ENCODE results near the gene ARGLU1. TPM values are rescaled to one million over a fixed set of nuclear protein-coding genes. Genes with fewer than 3 reads are reported as not detected.

ARGLU1 gene
- total RNA-seq, 1 experiment from 2014 or later: 115 TPM

DNA sequence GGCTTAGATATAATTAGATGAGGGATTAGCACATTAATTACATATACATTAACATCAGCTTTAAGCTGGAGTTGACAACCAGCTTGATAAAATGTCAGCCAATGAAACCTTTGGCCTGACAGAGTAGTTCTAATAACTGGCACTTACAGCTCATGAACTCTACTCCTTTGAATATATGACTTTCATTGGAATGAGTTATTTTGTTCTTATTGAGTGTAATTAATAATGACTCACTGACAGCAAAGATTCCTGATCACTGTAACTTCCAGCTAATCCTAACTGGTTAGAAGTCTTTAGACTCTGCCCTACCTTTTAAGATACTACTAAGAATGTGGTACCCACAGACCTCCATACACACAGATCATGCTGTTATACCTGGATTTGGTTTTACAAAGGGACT, 73.4 kb downstream of the ARGLU1 start:
- CTCF ChIA-PET: interaction anchor here (1.1 kb wide), 1 partner anchor 13 kb away, joined by 3 read pairs; no protein-coding TSS in a partner anchor
- ATAC-seq (no peak), DNase-seq (ENCODE audit: low spot score) (no peak)
- H3K27ac Mint-ChIP-seq: no peak overlapping the region
- H3K36me3 Mint-ChIP-seq: peaks cover 34% of the 10 kb centered on the region
- no peaks in the 10 kb centered on the region for H3K9me3 Mint-ChIP-seq
- no peak overlapping the region for H3K4me3 Mint-ChIP-seq
- TF ChIP-seq JAZF1 (CRISPR knock-in tag; IDR thresholded peaks at IDR 0.05) (no peak), NR1H2 (CRISPR knock-in tag; IDR thresholded peaks at IDR 0.05) (no peak), HMGA2 (CRISPR knock-in tag; IDR thresholded peaks at IDR 0.05) (no peak), FOXP1 (CRISPR knock-in tag; IDR thresholded peaks at IDR 0.05; ENCODE audit: borderline replicate concordance) (no peak), FOXK1 (CRISPR knock-in tag; IDR thresholded peaks at IDR 0.05) (no peak), TP53 (CRISPR knock-in tag; IDR thresholded peaks at IDR 0.05) (no peak), MXD4 (CRISPR knock-in tag; IDR thresholded peaks at IDR 0.05; ENCODE audit: borderline replicate concordance) (no peak), ZNF396 (CRISPR knock-in tag; IDR thresholded peaks at IDR 0.05; ENCODE audit: borderline replicate concordance) (no peak), ZNF232 (CRISPR knock-in tag; IDR thresholded peaks at IDR 0.05) (no peak), RORB (CRISPR knock-in tag; IDR thresholded peaks at IDR 0.05) (no peak)
- TF ChIP-seq, protein P1, sequence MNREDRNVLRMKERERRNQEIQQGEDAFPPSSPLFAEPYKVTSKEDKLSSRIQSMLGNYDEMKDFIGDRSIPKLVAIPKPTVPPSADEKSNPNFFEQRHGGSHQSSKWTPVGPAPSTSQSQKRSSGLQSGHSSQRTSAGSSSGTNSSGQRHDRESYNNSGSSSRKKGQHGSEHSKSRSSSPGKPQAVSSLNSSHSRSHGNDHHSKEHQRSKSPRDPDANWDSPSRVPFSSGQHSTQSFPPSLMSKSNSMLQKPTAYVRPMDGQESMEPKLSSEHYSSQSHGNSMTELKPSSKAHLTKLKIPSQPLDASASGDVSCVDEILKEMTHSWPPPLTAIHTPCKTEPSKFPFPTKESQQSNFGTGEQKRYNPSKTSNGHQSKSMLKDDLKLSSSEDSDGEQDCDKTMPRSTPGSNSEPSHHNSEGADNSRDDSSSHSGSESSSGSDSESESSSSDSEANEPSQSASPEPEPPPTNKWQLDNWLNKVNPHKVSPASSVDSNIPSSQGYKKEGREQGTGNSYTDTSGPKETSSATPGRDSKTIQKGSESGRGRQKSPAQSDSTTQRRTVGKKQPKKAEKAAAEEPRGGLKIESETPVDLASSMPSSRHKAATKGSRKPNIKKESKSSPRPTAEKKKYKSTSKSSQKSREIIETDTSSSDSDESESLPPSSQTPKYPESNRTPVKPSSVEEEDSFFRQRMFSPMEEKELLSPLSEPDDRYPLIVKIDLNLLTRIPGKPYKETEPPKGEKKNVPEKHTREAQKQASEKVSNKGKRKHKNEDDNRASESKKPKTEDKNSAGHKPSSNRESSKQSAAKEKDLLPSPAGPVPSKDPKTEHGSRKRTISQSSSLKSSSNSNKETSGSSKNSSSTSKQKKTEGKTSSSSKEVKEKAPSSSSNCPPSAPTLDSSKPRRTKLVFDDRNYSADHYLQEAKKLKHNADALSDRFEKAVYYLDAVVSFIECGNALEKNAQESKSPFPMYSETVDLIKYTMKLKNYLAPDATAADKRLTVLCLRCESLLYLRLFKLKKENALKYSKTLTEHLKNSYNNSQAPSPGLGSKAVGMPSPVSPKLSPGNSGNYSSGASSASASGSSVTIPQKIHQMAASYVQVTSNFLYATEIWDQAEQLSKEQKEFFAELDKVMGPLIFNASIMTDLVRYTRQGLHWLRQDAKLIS (CRISPR knock-in tag; IDR thresholded peaks at IDR 0.05; ENCODE audit: borderline replicate concordance): no peak
- TF ChIP-seq, protein P2, sequence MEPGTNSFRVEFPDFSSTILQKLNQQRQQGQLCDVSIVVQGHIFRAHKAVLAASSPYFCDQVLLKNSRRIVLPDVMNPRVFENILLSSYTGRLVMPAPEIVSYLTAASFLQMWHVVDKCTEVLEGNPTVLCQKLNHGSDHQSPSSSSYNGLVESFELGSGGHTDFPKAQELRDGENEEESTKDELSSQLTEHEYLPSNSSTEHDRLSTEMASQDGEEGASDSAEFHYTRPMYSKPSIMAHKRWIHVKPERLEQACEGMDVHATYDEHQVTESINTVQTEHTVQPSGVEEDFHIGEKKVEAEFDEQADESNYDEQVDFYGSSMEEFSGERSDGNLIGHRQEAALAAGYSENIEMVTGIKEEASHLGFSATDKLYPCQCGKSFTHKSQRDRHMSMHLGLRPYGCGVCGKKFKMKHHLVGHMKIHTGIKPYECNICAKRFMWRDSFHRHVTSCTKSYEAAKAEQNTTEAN (CRISPR knock-in tag; IDR thresholded peaks at IDR 0.05): no peak
- TF ChIP-seq, protein P3, sequence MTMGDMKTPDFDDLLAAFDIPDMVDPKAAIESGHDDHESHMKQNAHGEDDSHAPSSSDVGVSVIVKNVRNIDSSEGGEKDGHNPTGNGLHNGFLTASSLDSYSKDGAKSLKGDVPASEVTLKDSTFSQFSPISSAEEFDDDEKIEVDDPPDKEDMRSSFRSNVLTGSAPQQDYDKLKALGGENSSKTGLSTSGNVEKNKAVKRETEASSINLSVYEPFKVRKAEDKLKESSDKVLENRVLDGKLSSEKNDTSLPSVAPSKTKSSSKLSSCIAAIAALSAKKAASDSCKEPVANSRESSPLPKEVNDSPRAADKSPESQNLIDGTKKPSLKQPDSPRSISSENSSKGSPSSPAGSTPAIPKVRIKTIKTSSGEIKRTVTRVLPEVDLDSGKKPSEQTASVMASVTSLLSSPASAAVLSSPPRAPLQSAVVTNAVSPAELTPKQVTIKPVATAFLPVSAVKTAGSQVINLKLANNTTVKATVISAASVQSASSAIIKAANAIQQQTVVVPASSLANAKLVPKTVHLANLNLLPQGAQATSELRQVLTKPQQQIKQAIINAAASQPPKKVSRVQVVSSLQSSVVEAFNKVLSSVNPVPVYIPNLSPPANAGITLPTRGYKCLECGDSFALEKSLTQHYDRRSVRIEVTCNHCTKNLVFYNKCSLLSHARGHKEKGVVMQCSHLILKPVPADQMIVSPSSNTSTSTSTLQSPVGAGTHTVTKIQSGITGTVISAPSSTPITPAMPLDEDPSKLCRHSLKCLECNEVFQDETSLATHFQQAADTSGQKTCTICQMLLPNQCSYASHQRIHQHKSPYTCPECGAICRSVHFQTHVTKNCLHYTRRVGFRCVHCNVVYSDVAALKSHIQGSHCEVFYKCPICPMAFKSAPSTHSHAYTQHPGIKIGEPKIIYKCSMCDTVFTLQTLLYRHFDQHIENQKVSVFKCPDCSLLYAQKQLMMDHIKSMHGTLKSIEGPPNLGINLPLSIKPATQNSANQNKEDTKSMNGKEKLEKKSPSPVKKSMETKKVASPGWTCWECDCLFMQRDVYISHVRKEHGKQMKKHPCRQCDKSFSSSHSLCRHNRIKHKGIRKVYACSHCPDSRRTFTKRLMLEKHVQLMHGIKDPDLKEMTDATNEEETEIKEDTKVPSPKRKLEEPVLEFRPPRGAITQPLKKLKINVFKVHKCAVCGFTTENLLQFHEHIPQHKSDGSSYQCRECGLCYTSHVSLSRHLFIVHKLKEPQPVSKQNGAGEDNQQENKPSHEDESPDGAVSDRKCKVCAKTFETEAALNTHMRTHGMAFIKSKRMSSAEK (CRISPR knock-in tag; IDR thresholded peaks at IDR 0.05; ENCODE audit: borderline replicate concordance): no peak
- H3K4me1 Mint-ChIP-seq: peaks cover 47% of the 10 kb centered on the region
- POLR2A ChIA-PET: no interaction called here
- H3K27me3 Mint-ChIP-seq (ENCODE audit: low read depth): no peaks in the 10 kb centered on the region

DNA sequence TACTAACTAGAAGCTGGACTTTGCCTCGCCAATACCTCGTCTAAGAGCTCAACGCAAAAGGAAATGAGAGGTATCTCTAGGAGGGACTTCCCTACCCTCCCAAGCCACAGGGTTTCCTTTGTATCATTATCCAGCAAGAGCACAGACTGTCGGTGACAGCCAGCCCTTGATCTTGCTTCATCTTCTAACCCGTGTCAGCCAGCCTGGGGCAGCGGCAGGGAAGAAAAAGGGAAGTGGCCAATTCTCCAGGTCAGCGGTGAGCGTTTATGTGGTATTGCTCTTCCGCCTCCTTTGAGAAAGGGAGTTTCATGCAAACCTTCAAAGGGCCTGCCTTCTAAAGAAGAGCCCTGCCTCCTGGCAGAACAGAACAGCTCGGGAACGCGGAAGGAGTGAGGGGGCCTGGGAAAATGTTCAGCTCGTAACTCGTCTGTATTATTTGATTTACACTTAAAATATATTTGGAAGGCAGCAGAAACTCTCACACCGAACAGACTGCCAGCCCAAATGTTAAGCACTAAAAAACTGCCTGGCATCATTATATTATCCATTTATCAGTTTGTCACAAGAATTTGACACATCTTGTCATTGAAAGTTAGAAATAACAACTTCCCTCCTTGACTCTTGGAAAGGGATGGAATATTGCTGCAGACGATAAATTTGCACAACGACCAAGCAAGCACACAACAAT, 74.3 kb downstream of the ARGLU1 start:
- Mint-ChIP-seq H3K4me1 (peaks cover 46% of the 10 kb centered on the region), H3K4me3 (no peak overlapping the region), H3K27me3 (ENCODE audit: low read depth) (no peaks in the 10 kb centered on the region), H3K36me3 (peaks cover 34% of the 10 kb centered on the region), H3K27ac (no peak overlapping the region), H3K9me3 (no peaks in the 10 kb centered on the region)
- ChIA-PET CTCF (interaction anchor here (1.1 kb wide), 1 partner anchor 13 kb away, joined by 3 read pairs; no protein-coding TSS in a partner anchor), POLR2A (no interaction called here)
- no peak for ATAC-seq
- DNase-seq (ENCODE audit: low spot score): no peak
- no peak for TF ChIP-seq JUN (CRISPR knock-in tag; IDR thresholded peaks at IDR 0.05)
- TF ChIP-seq NR3C1 (CRISPR knock-in tag; conservative IDR thresholded peaks at IDR 0.05; ENCODE audit: low read depth): no peak
- TF ChIP-seq, protein P4, sequence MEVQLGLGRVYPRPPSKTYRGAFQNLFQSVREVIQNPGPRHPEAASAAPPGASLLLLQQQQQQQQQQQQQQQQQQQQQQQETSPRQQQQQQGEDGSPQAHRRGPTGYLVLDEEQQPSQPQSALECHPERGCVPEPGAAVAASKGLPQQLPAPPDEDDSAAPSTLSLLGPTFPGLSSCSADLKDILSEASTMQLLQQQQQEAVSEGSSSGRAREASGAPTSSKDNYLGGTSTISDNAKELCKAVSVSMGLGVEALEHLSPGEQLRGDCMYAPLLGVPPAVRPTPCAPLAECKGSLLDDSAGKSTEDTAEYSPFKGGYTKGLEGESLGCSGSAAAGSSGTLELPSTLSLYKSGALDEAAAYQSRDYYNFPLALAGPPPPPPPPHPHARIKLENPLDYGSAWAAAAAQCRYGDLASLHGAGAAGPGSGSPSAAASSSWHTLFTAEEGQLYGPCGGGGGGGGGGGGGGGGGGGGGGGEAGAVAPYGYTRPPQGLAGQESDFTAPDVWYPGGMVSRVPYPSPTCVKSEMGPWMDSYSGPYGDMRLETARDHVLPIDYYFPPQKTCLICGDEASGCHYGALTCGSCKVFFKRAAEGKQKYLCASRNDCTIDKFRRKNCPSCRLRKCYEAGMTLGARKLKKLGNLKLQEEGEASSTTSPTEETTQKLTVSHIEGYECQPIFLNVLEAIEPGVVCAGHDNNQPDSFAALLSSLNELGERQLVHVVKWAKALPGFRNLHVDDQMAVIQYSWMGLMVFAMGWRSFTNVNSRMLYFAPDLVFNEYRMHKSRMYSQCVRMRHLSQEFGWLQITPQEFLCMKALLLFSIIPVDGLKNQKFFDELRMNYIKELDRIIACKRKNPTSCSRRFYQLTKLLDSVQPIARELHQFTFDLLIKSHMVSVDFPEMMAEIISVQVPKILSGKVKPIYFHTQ (CRISPR knock-in tag; IDR thresholded peaks at IDR 0.05): no peak
- TF ChIP-seq, protein P5, sequence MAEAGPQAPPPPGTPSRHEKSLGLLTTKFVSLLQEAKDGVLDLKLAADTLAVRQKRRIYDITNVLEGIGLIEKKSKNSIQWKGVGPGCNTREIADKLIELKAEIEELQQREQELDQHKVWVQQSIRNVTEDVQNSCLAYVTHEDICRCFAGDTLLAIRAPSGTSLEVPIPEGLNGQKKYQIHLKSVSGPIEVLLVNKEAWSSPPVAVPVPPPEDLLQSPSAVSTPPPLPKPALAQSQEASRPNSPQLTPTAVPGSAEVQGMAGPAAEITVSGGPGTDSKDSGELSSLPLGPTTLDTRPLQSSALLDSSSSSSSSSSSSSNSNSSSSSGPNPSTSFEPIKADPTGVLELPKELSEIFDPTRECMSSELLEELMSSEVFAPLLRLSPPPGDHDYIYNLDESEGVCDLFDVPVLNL (CRISPR knock-in tag; IDR thresholded peaks at IDR 0.05; ENCODE audit: borderline replicate concordance, low read depth): no peak
- TF ChIP-seq OVOL2 (CRISPR knock-in tag; IDR thresholded peaks at IDR 0.05; ENCODE audit: borderline replicate concordance): no peak
- TF ChIP-seq CBFB (CRISPR knock-in tag; IDR thresholded peaks at IDR 0.05; ENCODE audit: low read depth): no peak
- TF ChIP-seq FOXP1 (CRISPR knock-in tag; IDR thresholded peaks at IDR 0.05; ENCODE audit: borderline replicate concordance): no peak
- TF ChIP-seq ZNF263 (CRISPR knock-in tag; IDR thresholded peaks at IDR 0.05; ENCODE audit: low read depth): no peak
- no peak for TF ChIP-seq SMAD3 (CRISPR knock-in tag; IDR thresholded peaks at IDR 0.05; ENCODE audit: borderline replicate concordance)
- TF ChIP-seq FOXJ3 (CRISPR knock-in tag; IDR thresholded peaks at IDR 0.05; ENCODE audit: borderline replicate concordance): no peak

Data from WTC11 (cell line).